NB4 (cell line): ENCODE measurements around the gene LCNL1.

Experiments
- POLR2A ChIP-seq: IDR thresholded peaks from 2 replicates; pipeline ENCODE4 v1.6.1; 2011; ENCODE audit warnings: mild to moderate bottlenecking; ENCODE audit not compliant: insufficient read length; ENCODE audit errors: extremely low read depth
- TF ChIP-seq, protein P1 (sequence below): IDR thresholded peaks from one replicate; pipeline ENCODE4 v1.5.1; 2012; ENCODE audit warnings: low read depth, low read length

DNA sequence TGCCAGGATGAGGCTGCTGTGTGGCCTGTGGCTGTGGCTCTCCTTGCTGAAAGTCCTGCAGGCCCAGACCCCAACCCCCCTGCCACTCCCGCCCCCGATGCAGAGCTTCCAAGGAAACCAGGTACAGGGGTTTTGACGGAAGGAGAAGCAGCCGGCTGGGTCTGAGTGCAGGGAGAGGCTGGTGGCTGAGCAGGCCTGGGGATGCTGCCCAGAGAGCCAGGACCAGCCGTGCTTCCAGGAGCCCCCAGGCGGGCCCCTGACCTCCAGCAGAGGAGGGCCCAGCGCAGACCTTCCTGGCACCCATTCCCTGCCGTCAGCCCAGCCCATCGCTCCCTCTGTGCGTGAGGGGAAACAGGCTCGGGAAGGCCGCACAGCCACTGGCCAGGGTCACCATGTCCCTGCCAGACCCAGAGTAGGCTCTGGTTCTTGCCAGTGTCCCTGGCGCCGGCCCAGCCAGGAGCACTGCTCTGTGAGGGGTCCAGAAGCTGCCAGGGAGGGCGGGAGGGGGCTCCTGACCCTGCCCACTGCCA, 30.4 kb upstream of the LCNL1 start:
- TF ChIP-seq, protein P1, sequence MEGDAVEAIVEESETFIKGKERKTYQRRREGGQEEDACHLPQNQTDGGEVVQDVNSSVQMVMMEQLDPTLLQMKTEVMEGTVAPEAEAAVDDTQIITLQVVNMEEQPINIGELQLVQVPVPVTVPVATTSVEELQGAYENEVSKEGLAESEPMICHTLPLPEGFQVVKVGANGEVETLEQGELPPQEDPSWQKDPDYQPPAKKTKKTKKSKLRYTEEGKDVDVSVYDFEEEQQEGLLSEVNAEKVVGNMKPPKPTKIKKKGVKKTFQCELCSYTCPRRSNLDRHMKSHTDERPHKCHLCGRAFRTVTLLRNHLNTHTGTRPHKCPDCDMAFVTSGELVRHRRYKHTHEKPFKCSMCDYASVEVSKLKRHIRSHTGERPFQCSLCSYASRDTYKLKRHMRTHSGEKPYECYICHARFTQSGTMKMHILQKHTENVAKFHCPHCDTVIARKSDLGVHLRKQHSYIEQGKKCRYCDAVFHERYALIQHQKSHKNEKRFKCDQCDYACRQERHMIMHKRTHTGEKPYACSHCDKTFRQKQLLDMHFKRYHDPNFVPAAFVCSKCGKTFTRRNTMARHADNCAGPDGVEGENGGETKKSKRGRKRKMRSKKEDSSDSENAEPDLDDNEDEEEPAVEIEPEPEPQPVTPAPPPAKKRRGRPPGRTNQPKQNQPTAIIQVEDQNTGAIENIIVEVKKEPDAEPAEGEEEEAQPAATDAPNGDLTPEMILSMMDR: no peak
- TF ChIP-seq POLR2A: no peak
